ENCODE data around the gene C6orf118. TPM values are rescaled to one million over a fixed set of nuclear protein-coding genes. Genes with fewer than 3 reads are reported as not detected.

The C6orf118 gene
- total and polyA plus RNA-seq, 2 donors (not counting 3 experiments of a cell fraction or from before 2014, with no cell fraction given) = not detected

- no TSS peak for BruUV-seq (replicated peaks)
These were observed 76.5 kb downstream of the C6orf118 start for GRCh38 chr6:165232731-165233488.

More at GRCh38 chr6:165232731-165233488, 76.5 kb downstream of the C6orf118 start:
- dilution Hi-C loops (cut with MboI; ENCODE audit: extremely low pct_ligation_motif_present, low sequenced_read_pairs) = no loop called here
- DNase-seq (ENCODE audit: low read depth, low spot score) (no peak), FAIRE-seq (no peak)
- intact Hi-C loops (cut with micrococcal nuclease) = no loop called here
- Histone ChIP-seq H3K4me1 (ENCODE audit: control insufficient read depth, extremely low read depth, insufficient read depth, low read length) (no peaks in the 10 kb centered on the region), H3K36me3 (ENCODE audit: control insufficient read depth in 2 of 2, extremely low read depth in 1 of 2, insufficient read depth in 2 of 2, low read length in 2 of 2) (no peaks in the 10 kb centered on the region), H2AFZ (ENCODE audit: low read depth, low read length) (no peak overlapping the region), H3K27ac (ENCODE audit: insufficient read depth, low read depth, low read length) (no peak overlapping the region), H3K4me3 (replicated peaks in 1 of 3; ENCODE audit: insufficient read depth in 1 of 3, low read depth in 1 of 3, low read length in 3 of 3) (no peak overlapping the region), H3K27me3 (ENCODE audit: control insufficient read depth in 2 of 2, insufficient read depth in 2 of 2, low read length in 2 of 2) (no peaks in the 10 kb centered on the region), H3K9ac (replicated peaks; ENCODE audit: extremely low read depth, insufficient read depth, low read length) (no peak overlapping the region), H4K20me1 (replicated peaks; ENCODE audit: control insufficient read depth, extremely low read depth, insufficient read depth, low read length) (no peaks in the 10 kb centered on the region), H3K4me2 (ENCODE audit: insufficient read depth, low read length) (no peak overlapping the region), H3K9me1 (replicated peaks; ENCODE audit: control insufficient read depth, extremely low read depth, insufficient read depth, low read length) (no peaks in the 10 kb centered on the region), H3K9me3 (replicated peaks; ENCODE audit: control insufficient read depth, insufficient read depth, low read length) (peaks cover 3% of the 10 kb centered on the region), H3K79me2 (ENCODE audit: control insufficient read depth, insufficient read depth, low read length) (no peaks in the 10 kb centered on the region)
- POLR2A ChIA-PET = no interaction called here
- TF ChIP-seq CTCF (IDR thresholded peaks at IDR 0.05; ENCODE audit: extremely low read depth in 1 of 2, insufficient read depth in 1 of 2, low read depth in 1 of 2, low read length in 2 of 2) (no peak), GATA2 (IDR thresholded peaks at IDR 0.05; ENCODE audit: insufficient read depth, insufficient read length, low read depth, low read length) (no peak), MYC (IDR thresholded peaks at IDR 0.05; ENCODE audit: low read depth, low read length) (no peak), EZH2 (IDR thresholded peaks at IDR 0.05; ENCODE audit: borderline replicate concordance, low read depth, low read length, severe bottlenecking) (no peak), FOS (IDR thresholded peaks at IDR 0.05; ENCODE audit: borderline replicate concordance, insufficient read depth, low read length) (no peak), JUN (IDR thresholded peaks at IDR 0.05; ENCODE audit: borderline replicate concordance, insufficient read depth, insufficient read length, low read depth) (no peak), POLR2AphosphoS5 (IDR thresholded peaks at IDR 0.05; ENCODE audit: insufficient read depth, low read depth, low read length) (no peak), POLR2A (IDR thresholded peaks at IDR 0.05; ENCODE audit: low read depth, low read length) (no peak)
- TF ChIP-seq, protein P1, sequence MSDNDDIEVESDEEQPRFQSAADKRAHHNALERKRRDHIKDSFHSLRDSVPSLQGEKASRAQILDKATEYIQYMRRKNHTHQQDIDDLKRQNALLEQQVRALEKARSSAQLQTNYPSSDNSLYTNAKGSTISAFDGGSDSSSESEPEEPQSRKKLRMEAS (IDR thresholded peaks at IDR 0.05; ENCODE audit: insufficient read depth, insufficient read length) = no peak
- CTCF ChIA-PET = no interaction called here

Data from endothelial cell of umbilical vein (primary cell).